Measurements from ENCODE around the gene PER3. TPM values are rescaled to one million over a fixed set of nuclear protein-coding genes. Genes with fewer than 3 reads are reported as not detected.

PER3 gene
- total RNA-seq, 1 experiment from 2014 or later = 5.8 TPM

DNA sequence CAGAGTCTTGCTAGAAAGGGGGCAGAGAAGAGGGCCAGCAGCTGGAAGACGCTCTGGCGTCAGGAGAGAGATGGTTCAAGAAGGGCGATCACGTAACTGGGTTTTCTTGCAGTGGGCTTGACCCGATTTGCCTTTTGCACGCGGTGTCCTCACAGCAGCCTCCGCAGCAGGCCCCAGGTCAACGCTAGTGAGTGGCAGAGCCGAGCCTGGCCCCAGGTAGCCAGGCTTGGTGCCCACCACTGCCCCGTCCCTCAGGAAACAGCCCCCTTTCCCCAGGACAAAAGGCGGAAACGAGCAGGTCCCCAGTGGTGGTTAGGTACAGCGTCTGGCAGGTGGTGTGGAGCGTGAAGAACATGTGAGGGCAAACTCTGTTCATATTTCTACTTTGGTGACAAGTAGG, 77.4 kb downstream of the PER3 start:
- ChIA-PET CTCF (no interaction called here), RAD21 (ENCODE audit: low non-redundant PET in 1 of 2, low total read pairs in 2 of 2, uncharacterized antibody in 2 of 2, unreplicated experiment in 2 of 2) (no interaction called here), POLR2A (no interaction called here)
- DNase-seq (ENCODE audit: low read depth, low spot score) = no peak
- H3K9me2 ChIP-seq (ENCODE audit: insufficient read depth) = no peaks in the 10 kb centered on the region
- no peak for ATAC-seq
- no peak overlapping the region for H3K4me2 ChIP-seq (ENCODE audit: low read length)
- no TSS peak for BruUV-seq (replicated peaks)
- H4K20me1 ChIP-seq (ENCODE audit: insufficient read depth) = no peaks in the 10 kb centered on the region
- no peak overlapping the region for H3K9ac ChIP-seq (ENCODE audit: low read length)
- no peaks in the 10 kb centered on the region for H3K36me3 ChIP-seq (ENCODE audit: control insufficient read depth in 1 of 2, insufficient read depth in 2 of 2, low read length in 2 of 2)
- no peak for TF ChIP-seq CEBPB (IDR thresholded peaks at IDR 0.05; ENCODE audit: low read depth)
- TF ChIP-seq SP1 (IDR thresholded peaks at IDR 0.05; ENCODE audit: low read depth) = no peak
- no peak for TF ChIP-seq CBX3 (IDR thresholded peaks at IDR 0.05; ENCODE audit: low read depth)
- TF ChIP-seq JUND (IDR thresholded peaks at IDR 0.05) = no peak
- no peak for TF ChIP-seq ZBTB33 (IDR thresholded peaks at IDR 0.05; ENCODE audit: extremely low read depth, insufficient replicate concordance, low read length)
- no peak for TF ChIP-seq SIN3A (IDR thresholded peaks at IDR 0.05; ENCODE audit: low read depth)
- TF ChIP-seq CTCF (IDR thresholded peaks at IDR 0.05 in 2 of 3, conservative IDR thresholded peaks at IDR 0.05 in 1 of 3; ENCODE audit: borderline replicate concordance in 1 of 3, insufficient read depth in 1 of 3, low read depth in 2 of 3, low read length in 2 of 3) = no peak
- no peak for TF ChIP-seq ELF1 (IDR thresholded peaks at IDR 0.05; ENCODE audit: borderline replicate concordance, low read depth)
- no peak for TF ChIP-seq ZFX (IDR thresholded peaks at IDR 0.05)
- TF ChIP-seq RAD21 (IDR thresholded peaks at IDR 0.05; ENCODE audit: low read depth) = no peak
- TF ChIP-seq FOSL1 (IDR thresholded peaks at IDR 0.05; ENCODE audit: low read depth) = no peak
- no peaks in the 10 kb centered on the region for H3K79me2 ChIP-seq (ENCODE audit: insufficient read depth, low read length)
- H2AFZ ChIP-seq (ENCODE audit: low read depth, low read length, poor library complexity, severe bottlenecking) = no peak overlapping the region
- H3K9me3 ChIP-seq (ENCODE audit: control insufficient read depth in 1 of 2, insufficient read depth in 1 of 2, low read depth in 1 of 2, low read length in 2 of 2) = no peaks in the 10 kb centered on the region
- no peak overlapping the region for H3K4me3 ChIP-seq (replicated peaks in 1 of 2; ENCODE audit: low read depth in 1 of 2, low read length in 2 of 2)
- intact Hi-C loops (cut with micrococcal nuclease) = no loop called here
- H3K27ac ChIP-seq (ENCODE audit: low read depth, low read length) = no peak overlapping the region
- no peaks in the 10 kb centered on the region for H3K4me1 ChIP-seq (ENCODE audit: control insufficient read depth in 1 of 2, insufficient read depth in 2 of 2, low read length in 2 of 2)
- no peaks in the 10 kb centered on the region for H3K27me3 ChIP-seq (ENCODE audit: insufficient read depth, low read length)

Measured in HCT116 (cell line).